Smooth muscle cell of the pulmonary artery (primary cell): ENCODE results near the gene IGFBP7. TPM values are rescaled to one million over a fixed set of nuclear protein-coding genes. Genes with fewer than 3 reads are reported as not detected.

ENCODE experiments used
- total RNA-seq: library from RNA; depleted of rRNA; stranded (reverse); fragments of >200 nt; gene quantifications from 2 replicates; pipeline ENCODE4 v1.2.3, GENCODE V29; 2014

The IGFBP7 gene, protein sequence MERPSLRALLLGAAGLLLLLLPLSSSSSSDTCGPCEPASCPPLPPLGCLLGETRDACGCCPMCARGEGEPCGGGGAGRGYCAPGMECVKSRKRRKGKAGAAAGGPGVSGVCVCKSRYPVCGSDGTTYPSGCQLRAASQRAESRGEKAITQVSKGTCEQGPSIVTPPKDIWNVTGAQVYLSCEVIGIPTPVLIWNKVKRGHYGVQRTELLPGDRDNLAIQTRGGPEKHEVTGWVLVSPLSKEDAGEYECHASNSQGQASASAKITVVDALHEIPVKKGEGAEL
- total RNA-seq = 2,245 and 2,337 TPM in 2 replicates

GRCh38 chr4:57109847-57110639 lies at the start of gene IGFBP7:
Gene IGFBP7, minus strand, starts transcription at chr4:57110385. Its CDS starts 34 bp downstream, at chr4:57110351.

Other genes with a start within 250 kb of the IGFBP7 start
- 33.0 and 37.1 TPM in 2 replicates for gene REST, start 202.5 kb downstream of the IGFBP7 start, total RNA-seq
- 17.5 and 17.8 TPM in 2 replicates for gene NOA1, start 132.8 kb downstream of the IGFBP7 start, total RNA-seq
- 94.8 and 107 TPM in 2 replicates for gene POLR2B, start 131.5 kb downstream of the IGFBP7 start, total RNA-seq